ENCODE results near the gene AQR.

The AQR gene

DNA sequence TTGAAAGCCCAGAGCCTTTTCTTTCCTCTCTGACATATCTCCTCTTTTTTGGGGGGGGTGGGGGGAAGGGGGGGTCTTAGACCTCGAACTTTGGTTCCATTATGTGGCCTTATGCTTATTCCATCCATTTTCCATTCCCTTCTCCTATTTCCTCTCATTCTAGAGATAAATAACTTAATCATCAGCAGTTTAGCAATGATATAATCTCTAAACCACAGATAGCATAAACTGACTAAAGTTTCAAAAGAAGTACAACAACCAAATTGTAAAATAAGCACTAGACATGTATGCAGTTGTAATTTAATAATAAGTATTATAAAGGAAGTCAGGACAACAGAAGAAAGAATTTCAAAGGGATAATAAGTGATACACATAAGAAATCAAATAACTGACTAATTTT is 64.5 kb downstream of the AQR start:
- TF ChIP-seq, protein P1, sequence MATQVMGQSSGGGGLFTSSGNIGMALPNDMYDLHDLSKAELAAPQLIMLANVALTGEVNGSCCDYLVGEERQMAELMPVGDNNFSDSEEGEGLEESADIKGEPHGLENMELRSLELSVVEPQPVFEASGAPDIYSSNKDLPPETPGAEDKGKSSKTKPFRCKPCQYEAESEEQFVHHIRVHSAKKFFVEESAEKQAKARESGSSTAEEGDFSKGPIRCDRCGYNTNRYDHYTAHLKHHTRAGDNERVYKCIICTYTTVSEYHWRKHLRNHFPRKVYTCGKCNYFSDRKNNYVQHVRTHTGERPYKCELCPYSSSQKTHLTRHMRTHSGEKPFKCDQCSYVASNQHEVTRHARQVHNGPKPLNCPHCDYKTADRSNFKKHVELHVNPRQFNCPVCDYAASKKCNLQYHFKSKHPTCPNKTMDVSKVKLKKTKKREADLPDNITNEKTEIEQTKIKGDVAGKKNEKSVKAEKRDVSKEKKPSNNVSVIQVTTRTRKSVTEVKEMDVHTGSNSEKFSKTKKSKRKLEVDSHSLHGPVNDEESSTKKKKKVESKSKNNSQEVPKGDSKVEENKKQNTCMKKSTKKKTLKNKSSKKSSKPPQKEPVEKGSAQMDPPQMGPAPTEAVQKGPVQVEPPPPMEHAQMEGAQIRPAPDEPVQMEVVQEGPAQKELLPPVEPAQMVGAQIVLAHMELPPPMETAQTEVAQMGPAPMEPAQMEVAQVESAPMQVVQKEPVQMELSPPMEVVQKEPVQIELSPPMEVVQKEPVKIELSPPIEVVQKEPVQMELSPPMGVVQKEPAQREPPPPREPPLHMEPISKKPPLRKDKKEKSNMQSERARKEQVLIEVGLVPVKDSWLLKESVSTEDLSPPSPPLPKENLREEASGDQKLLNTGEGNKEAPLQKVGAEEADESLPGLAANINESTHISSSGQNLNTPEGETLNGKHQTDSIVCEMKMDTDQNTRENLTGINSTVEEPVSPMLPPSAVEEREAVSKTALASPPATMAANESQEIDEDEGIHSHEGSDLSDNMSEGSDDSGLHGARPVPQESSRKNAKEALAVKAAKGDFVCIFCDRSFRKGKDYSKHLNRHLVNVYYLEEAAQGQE (IDR thresholded peaks at IDR 0.05; ENCODE audit: insufficient replicate concordance, low read depth): no peak

DNA sequence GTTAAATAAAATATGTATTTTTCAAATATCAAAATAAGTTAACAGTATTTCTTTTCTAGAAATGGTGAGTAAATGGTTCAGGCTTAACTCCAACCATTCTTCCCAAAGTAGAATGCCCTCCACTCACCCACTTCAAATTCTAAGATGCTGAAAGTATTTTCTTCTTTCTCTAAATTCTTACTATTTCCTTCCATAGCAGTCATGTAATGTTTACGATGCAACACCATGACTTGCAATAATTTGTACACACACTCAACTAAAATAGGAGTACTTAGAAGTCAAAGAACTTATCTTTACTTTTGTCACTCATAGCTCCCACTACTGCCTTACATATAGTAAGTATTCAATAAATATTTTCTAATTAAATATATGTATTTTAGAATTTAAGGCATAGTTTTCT is 65.0 kb downstream of the AQR start:
- no peak for TF ChIP-seq SPI1 (IDR thresholded peaks at IDR 0.05; ENCODE audit: borderline replicate concordance, low read depth)
- TF ChIP-seq, protein P1 (IDR thresholded peaks at IDR 0.05; ENCODE audit: insufficient replicate concordance, low read depth): no peak
- no peak for TF ChIP-seq POLR2AphosphoS5 (IDR thresholded peaks at IDR 0.05; ENCODE audit: low read depth)
- no peak for TF ChIP-seq GABPA (IDR thresholded peaks at IDR 0.05; ENCODE audit: low read depth)
- TF ChIP-seq, protein P2, sequence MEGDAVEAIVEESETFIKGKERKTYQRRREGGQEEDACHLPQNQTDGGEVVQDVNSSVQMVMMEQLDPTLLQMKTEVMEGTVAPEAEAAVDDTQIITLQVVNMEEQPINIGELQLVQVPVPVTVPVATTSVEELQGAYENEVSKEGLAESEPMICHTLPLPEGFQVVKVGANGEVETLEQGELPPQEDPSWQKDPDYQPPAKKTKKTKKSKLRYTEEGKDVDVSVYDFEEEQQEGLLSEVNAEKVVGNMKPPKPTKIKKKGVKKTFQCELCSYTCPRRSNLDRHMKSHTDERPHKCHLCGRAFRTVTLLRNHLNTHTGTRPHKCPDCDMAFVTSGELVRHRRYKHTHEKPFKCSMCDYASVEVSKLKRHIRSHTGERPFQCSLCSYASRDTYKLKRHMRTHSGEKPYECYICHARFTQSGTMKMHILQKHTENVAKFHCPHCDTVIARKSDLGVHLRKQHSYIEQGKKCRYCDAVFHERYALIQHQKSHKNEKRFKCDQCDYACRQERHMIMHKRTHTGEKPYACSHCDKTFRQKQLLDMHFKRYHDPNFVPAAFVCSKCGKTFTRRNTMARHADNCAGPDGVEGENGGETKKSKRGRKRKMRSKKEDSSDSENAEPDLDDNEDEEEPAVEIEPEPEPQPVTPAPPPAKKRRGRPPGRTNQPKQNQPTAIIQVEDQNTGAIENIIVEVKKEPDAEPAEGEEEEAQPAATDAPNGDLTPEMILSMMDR (IDR thresholded peaks at IDR 0.05; ENCODE audit: insufficient read depth, low read length): no peak
- no peaks in the 10 kb centered on the region for H3K27me3 ChIP-seq (ENCODE audit: insufficient read depth, poor library complexity, severe bottlenecking)
- DNase-seq (ENCODE audit: low read depth in 1 of 2, low spot score in 1 of 2): no peak
- no peak overlapping the region for H3K4me3 ChIP-seq (replicated peaks; ENCODE audit: insufficient read depth, low read length)
- H3K27ac ChIP-seq (replicated peaks): no peak overlapping the region

More for the DNA sequence above, 64.5 kb downstream of the AQR start:
- Histone ChIP-seq H3K27ac (replicated peaks) (no peak overlapping the region), H3K4me3 (replicated peaks; ENCODE audit: insufficient read depth, low read length) (no peak overlapping the region), H3K27me3 (ENCODE audit: insufficient read depth, poor library complexity, severe bottlenecking) (no peaks in the 10 kb centered on the region)
- DNase-seq (ENCODE audit: low read depth in 1 of 2, low spot score in 1 of 2): no peak

DNA sequence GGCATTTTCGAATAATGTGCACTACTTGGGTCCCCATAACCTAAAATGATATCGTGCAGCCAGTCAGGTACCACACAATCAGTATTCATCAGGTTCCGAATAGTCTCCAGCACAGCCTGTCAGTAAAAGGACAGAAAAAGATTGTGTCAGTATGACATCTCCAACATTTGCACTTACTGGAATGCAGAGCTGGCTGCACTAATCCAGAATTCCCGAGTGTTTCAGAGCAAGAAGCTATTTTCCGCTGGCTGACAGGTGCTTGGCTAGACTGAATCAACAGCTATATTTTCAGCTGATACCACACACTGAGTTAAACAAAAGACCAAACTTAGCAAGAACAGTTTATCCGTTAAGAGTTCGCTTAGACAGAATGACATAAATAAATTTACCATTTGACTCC is 68.8 kb downstream of the AQR start:
- TF ChIP-seq, protein P2 (IDR thresholded peaks at IDR 0.05; ENCODE audit: insufficient read depth, low read length): no peak
- TF ChIP-seq GABPA (IDR thresholded peaks at IDR 0.05; ENCODE audit: low read depth) (no peak), SPI1 (IDR thresholded peaks at IDR 0.05; ENCODE audit: borderline replicate concordance, low read depth) (no peak)
- Histone ChIP-seq H3K27ac (replicated peaks) (no peak overlapping the region), H3K27me3 (ENCODE audit: insufficient read depth, poor library complexity, severe bottlenecking) (no peaks in the 10 kb centered on the region), H3K4me3 (replicated peaks; ENCODE audit: insufficient read depth, low read length) (no peak overlapping the region)
- DNase-seq (ENCODE audit: low read depth in 1 of 2, low spot score in 1 of 2): no peak

DNA sequence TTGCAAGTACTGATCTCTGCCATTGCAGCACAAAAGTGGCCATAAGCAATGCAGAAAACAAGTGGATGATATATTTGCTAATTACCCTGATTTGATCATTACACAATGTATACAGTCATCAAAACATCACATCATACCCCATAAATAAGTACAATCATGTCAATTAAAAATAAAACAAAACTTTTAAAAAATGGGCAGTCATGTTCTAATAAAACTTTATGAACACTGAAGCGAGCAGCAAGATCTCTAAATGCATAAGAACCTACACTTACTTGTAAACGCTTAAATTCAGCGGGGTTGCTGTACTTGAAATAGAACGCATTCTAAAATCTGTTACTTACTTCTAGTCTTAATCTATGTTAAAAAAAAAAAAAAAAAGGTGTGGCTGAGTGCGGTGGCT is 73.4 kb downstream of the AQR start:
- Histone ChIP-seq H3K27me3 (ENCODE audit: insufficient read depth, poor library complexity, severe bottlenecking) (no peaks in the 10 kb centered on the region), H3K4me3 (replicated peaks; ENCODE audit: insufficient read depth, low read length) (no peak overlapping the region), H3K27ac (replicated peaks) (no peak overlapping the region)
- DNase-seq (ENCODE audit: low read depth in 1 of 2, low spot score in 1 of 2): no peak
- TF ChIP-seq POLR2AphosphoS5 (IDR thresholded peaks at IDR 0.05; ENCODE audit: low read depth) (no peak), SPI1 (IDR thresholded peaks at IDR 0.05; ENCODE audit: borderline replicate concordance, low read depth) (no peak), GABPA (IDR thresholded peaks at IDR 0.05; ENCODE audit: low read depth) (no peak)
- TF ChIP-seq, protein P1 (IDR thresholded peaks at IDR 0.05; ENCODE audit: insufficient replicate concordance, low read depth): no peak
- TF ChIP-seq, protein P2 (IDR thresholded peaks at IDR 0.05; ENCODE audit: insufficient read depth, low read length): no peak

All from HL-60 (cell line).